GM12872 (cell line): ENCODE data around the gene PITPNB.

ENCODE experiments used
- CTCF ChIP-seq: IDR thresholded peaks from 3 replicates; pipeline ENCODE4 v1.5.1; 2011; ENCODE audit warnings: low read depth, mild to moderate bottlenecking, low read length, moderate library complexity; ENCODE audit not compliant: insufficient read depth

Gene PITPNB

GRCh38 chr22:27863556-27863955 is 55.5 kb downstream of the PITPNB start:
- no peak for TF ChIP-seq CTCF

- no peak for TF ChIP-seq CTCF
Observed at GRCh38 chr22:27863001-27863400, 56.1 kb downstream of the PITPNB start.

- TF ChIP-seq CTCF = no peak
Observed at GRCh38 chr22:27859336-27859735, 59.7 kb downstream of the PITPNB start.

GRCh38 chr22:27858626-27859025 is 60.4 kb downstream of the PITPNB start:
- no peak for TF ChIP-seq CTCF

- TF ChIP-seq CTCF = no peak
Observed at GRCh38 chr22:27857443-27857842, 61.6 kb downstream of the PITPNB start.

- no peak for TF ChIP-seq CTCF
Observed at GRCh38 chr22:27856386-27856785, 62.7 kb downstream of the PITPNB start.

GRCh38 chr22:27853424-27853823 is 65.6 kb downstream of the PITPNB start:
- no peak for TF ChIP-seq CTCF
